HG02884 (cell line): ENCODE data around the gene RAB8B.

Experiments
- ATAC-seq: cut with Tn5 transposase; IDR thresholded peaks from one replicate; pipeline ENCODE4 v1.9.1; 2021; ENCODE audit warnings: mild to moderate bottlenecking, moderate library complexity; ENCODE audit not compliant: unreplicated experiment

The RAB8B gene

GRCh38 chr15:63260791-63261190, 71.4 kb downstream of the RAB8B start:
- no peak for ATAC-seq

- ATAC-seq, result no peak
Measured at GRCh38 chr15:63261311-63261710, 71.9 kb downstream of the RAB8B start.

GRCh38 chr15:63263519-63263918, 74.1 kb downstream of the RAB8B start:
- ATAC-seq, result no peak

GRCh38 chr15:63264688-63265293, 75.4 kb downstream of the RAB8B start:
- ATAC-seq, result no peak

GRCh38 chr15:63274427-63274826, 85.0 kb downstream of the RAB8B start:
- no peak for ATAC-seq

- no peak for ATAC-seq
Measured at GRCh38 chr15:63276342-63277037, 87.1 kb downstream of the RAB8B start.

- ATAC-seq, result peak; percentile 67
Measured at GRCh38 chr15:63277038-63277892, 87.9 kb downstream of the RAB8B start, which contains the start of gene APH1B. Gene APH1B (plus strand): TSS chr15:63277605. CDS start chr15:63277624, 19 bp downstream.

GRCh38 chr15:63277893-63278456, 88.6 kb downstream of the RAB8B start:
- no peak for ATAC-seq

GRCh38 chr15:63283126-63283525, 93.7 kb downstream of the RAB8B start:
- no peak for ATAC-seq

GRCh38 chr15:63284335-63284734, 94.9 kb downstream of the RAB8B start:
- ATAC-seq, result no peak

GRCh38 chr15:63287109-63287508, 97.7 kb downstream of the RAB8B start:
- no peak for ATAC-seq

- no peak for ATAC-seq
Measured at GRCh38 chr15:63288342-63288741, 98.9 kb downstream of the RAB8B start.

GRCh38 chr15:63288778-63289378, 99.5 kb downstream of the RAB8B start:
- ATAC-seq, result no peak

- no peak for ATAC-seq
Measured at GRCh38 chr15:63291507-63291906, 102.1 kb downstream of the RAB8B start.

- no peak for ATAC-seq
Measured at GRCh38 chr15:63292241-63292640, 102.8 kb downstream of the RAB8B start.

- no peak for ATAC-seq
Measured at GRCh38 chr15:63292771-63293170, 103.4 kb downstream of the RAB8B start.

GRCh38 chr15:63294359-63294758, 105.0 kb downstream of the RAB8B start:
- no peak for ATAC-seq

GRCh38 chr15:63295341-63295740, 105.9 kb downstream of the RAB8B start:
- no peak for ATAC-seq

GRCh38 chr15:63296195-63296594, 106.8 kb downstream of the RAB8B start:
- no peak for ATAC-seq

GRCh38 chr15:63299943-63300575, 110.7 kb downstream of the RAB8B start:
- no peak for ATAC-seq
